Measurements from ENCODE around the gene DNAAF2.

The DNAAF2 gene

GRCh38 chr14:49582113-49582977, 52.7 kb downstream of the DNAAF2 start:
- no peak for DNase-seq

- no peak for DNase-seq
These were observed 53.6 kb downstream of the DNAAF2 start for GRCh38 chr14:49581209-49582112.

- no peak for DNase-seq
These were observed 55.2 kb downstream of the DNAAF2 start for GRCh38 chr14:49579841-49580240.

- no peak for DNase-seq
These were observed 56.9 kb downstream of the DNAAF2 start for GRCh38 chr14:49578141-49578540.

All from AML-193 (cell line).